Amygdala (tissue), 56 donors: ENCODE data around the gene SYF2.
"Not testable (repeated sequence)": the region's sequence is repeated elsewhere in the genome, so short reads cannot be mapped to it uniquely, and the experiment has no call there.

ENCODE experiments used
- DNase-seq, 56 donors: peaks; one replicate each; lab custom pipeline; 2025; lab: John Stamatoyannopoulos, UW

The SYF2 gene

DNA sequence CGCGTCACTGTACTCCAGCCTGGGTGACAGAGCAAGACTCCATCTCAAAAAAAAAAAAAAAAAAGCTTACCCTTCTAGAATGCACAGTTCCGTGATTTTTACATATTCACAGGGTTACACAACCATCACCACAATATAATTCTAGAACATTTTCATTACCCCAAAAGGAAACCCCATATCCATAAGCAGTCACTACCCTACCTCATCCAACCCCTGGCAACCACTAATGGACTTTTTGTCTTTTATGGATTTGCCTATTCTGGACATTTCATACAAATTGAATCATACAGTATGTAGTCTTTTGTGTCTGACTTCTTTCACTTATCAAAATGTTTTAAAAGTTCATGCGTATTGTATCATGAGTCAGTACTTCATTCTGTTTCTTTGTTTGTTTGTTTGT lies 22.8 kb downstream of the SYF2 start:
- no peak for DNase-seq

GRCh38 chr1:25208561-25209222 lies 23.6 kb downstream of the SYF2 start:
- no peak for DNase-seq

GRCh38 chr1:25208092-25208491 lies 24.2 kb downstream of the SYF2 start:
- no peak for DNase-seq

DNA sequence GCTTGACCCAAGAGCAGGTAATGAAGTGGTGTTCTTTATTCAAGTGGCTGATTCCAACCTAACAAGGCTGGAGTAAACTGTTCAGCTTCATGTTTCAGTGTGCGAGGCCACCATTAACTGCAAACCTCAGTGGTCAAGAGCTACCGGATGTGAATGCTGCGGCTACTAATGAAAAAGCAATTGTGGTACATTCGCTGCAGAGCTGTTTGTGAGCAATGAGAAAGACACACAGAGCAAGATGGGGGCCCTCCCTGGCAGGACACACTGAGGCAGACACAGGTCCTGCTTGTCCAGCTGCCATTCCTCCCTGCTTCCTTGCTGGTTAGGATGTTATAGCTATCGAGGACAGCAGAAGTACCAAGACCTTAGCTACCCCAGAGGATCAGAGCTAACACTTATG lies 26.1 kb downstream of the SYF2 start:
- no peak for DNase-seq

- DNase-seq, result no peak
Observed at GRCh38 chr1:25205786-25206185, 26.5 kb downstream of the SYF2 start.

DNA sequence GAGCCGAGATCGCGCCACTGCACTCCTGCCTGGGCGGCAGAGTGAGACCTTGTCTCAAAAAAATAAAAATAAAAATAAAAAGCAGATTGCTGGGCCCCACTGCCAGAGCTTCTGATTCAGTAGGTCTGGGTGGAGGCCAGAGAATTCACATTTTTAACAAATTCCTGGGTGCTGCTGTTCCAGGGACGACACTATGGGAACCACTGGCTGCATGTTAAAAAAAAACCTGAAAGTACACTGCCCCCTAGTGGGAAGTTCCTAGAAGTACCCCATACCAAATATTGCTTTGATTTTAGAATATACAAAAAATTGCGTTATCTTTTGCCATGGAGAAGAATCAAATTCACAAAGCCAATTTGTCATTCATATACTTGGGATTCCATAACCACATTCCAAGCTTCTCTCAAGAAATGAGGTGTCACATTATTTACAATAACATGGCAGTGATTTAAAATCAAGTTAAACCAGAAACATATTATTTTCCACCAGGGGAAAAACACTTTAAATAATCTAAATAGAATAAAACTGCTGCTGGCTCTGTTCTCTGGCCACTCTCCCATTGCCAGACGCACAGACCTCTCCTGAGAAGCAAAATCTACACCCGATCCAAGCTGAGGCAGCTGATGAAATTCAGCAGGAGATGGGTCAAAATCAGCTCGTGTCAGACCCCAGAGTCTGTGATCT lies 27.4 kb downstream of the SYF2 start:
- peak in 5 of 56 donors; percentile 3 to 22 (median 8) for DNase-seq

DNA sequence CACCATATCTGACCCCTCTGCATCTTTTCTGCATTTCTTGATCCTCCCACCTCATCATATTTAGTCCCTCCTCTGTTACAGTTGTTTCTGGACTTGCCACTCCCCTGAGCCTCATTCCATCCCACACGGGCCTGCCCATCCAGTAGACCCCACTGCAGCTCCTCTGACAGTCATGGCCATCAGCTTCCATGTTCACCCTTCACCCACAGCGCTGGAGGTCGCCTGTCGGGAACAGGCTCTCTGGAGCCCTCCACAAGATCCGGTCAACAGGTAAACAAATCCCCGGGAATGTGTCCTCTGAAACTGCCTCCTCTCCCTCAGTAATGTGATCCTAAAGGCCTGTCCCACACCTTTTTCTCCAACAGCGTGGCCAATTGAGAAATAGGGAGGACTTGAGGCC lies 31.3 kb downstream of the SYF2 start:
- DNase-seq, result no peak

DNA sequence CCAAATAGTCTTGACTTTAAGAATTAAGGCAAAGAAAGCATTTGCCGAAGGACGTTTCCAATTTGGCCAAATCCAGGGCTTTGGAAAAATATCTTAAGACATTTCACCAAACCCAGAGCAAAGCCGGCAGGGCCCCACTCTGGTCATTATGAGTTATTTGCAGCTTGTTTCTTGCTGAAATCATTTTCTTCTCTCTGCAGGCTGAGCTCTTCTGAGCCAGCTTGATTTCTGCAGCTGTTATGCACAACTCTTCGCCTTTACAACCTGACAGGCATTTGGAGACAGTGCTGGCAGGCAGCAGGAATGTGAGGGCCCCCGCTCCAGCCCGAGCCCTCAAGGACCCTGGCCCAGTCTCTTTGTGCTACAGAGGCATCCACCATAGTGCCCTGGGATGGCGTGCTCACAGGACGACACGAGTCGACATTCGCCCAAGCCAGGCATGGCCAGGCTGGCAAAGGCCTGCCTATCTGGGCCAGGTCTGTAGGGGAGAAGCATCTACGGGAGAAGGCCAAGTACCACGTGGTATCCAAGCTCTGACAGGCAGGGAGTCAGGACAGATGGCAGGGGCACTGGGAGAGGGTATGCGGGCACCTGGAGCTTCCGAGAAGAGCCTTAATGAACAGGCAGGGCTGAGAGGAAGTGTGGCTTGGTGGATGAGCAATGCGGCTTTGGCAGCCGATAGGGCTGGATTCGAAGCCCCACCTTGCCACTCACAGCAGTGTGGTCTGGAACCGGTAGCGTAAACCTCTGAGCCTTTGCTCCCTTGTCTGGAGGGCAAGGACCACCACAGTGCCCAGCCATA lies 32.3 kb downstream of the SYF2 start:
- DNase-seq, result no peak

- DNase-seq, result peak in 45 of 56 donors; percentile 14 to 74 (median 40)
Observed at GRCh38 chr1:25198663-25199252, 33.5 kb downstream of the SYF2 start.

DNA sequence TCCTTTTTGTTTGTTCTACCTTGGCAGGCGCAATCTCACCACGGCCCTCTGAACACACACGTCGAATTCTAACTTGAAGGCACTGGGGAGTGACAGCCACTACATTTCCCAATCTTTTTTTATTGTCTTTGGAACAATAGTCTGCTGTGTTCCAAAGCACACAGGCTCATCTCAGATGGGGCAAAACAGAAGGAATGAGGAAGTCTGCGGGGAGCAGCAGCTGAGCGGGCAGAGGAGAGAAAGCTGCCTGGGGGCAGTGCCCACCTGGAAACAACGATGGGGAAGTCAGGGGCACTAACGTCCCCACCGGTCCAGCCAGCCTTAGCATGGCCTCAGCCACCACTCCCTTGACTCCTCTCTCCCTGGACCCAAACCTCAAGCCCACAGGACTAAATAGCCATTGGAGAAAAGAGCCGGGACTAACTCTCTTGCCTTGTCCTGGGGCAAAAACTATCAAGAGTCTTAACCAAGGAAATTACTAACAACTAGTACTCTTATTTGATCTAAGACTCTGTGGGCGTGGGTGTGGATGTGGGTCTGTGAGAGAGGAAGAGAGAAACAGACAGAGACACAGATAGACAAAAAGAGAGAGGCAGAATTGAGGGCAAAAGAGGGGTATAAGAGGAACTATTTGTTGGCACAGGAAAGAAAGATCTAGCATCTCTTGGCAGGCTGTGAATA lies 34.2 kb downstream of the SYF2 start:
- peak in 13 of 56 donors; percentile 1 to 31 (median 8) for DNase-seq

- DNase-seq, result no peak
Observed at GRCh38 chr1:25197235-25197975, 34.9 kb downstream of the SYF2 start.

GRCh38 chr1:25196830-25197229 lies 35.5 kb downstream of the SYF2 start:
- DNase-seq, result no peak

- no peak for DNase-seq
Observed at GRCh38 chr1:25195835-25196234, 36.5 kb downstream of the SYF2 start.

DNA sequence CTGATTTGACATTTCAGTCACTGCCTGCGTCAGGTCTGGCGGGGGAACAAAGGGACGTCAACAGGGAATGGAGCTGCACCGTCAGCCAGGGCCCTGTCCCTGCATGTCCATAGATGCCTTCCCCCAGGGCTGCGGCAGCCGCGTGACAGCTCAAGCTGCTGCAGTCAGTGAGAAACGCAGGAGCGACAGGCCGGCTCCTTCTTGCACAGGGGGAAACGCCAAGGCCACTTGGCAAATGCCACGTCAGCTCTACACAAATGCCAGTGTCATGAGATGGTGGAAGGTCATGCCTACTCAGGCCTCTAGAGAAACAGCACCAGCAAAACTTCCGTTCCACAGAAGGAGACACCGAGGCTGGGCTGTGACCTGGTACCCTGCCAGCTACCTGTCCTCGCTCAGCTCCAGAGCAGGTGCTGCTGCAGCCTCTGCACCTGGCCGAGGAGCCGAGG lies 37.7 kb downstream of the SYF2 start:
- no peak for DNase-seq

DNA sequence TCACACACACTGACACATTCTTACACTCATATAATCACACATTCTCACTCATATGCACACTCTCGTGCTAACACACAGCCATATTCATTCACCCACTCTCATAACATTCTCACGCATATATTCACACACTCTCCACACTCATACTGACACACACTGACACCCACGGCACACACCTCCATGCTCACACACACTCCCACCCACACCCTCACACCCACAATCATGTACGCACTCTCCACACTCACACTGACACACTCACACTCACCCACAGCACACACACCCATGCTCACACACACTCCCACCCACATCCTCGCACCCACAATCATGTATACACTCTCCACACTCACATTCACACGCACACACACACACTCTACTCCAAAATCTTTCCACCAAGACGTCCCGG lies 38.2 kb downstream of the SYF2 start:
- DNase-seq, result no peak

GRCh38 chr1:25193229-25193628 lies 39.1 kb downstream of the SYF2 start:
- no peak for DNase-seq

GRCh38 chr1:25192154-25192553 lies 40.1 kb downstream of the SYF2 start:
- DNase-seq, result no peak

GRCh38 chr1:25190260-25190659 lies 42.0 kb downstream of the SYF2 start:
- no peak for DNase-seq

GRCh38 chr1:25187904-25188303 lies 44.4 kb downstream of the SYF2 start:
- not testable (repeated sequence) for DNase-seq

- no peak for DNase-seq
Observed at GRCh38 chr1:25187077-25187476, 45.2 kb downstream of the SYF2 start.
